ENCODE results near the gene C22orf23.

Gene C22orf23

GRCh38 chr22:37994982-37995381, 41.6 kb upstream of the C22orf23 start:
- no peak overlapping the region for H3K27ac ChIP-seq
- TF ChIP-seq ZFX (IDR thresholded peaks at IDR 0.05) (no peak), CTCF (conservative IDR thresholded peaks at IDR 0.05) (no peak)

- no peak for TF ChIP-seq CTCF (conservative IDR thresholded peaks at IDR 0.05)
- no peak for TF ChIP-seq ZFX (IDR thresholded peaks at IDR 0.05)
- no peak overlapping the region for H3K27ac ChIP-seq
Measured at GRCh38 chr22:37994049-37994448, 40.6 kb upstream of the C22orf23 start.

GRCh38 chr22:37991731-37992442, 38.5 kb upstream of the C22orf23 start:
- no peak overlapping the region for H3K27ac ChIP-seq
- TF ChIP-seq CTCF (conservative IDR thresholded peaks at IDR 0.05) (no peak), ZFX (IDR thresholded peaks at IDR 0.05) (no peak)

GRCh38 chr22:37990862-37991261, 37.5 kb upstream of the C22orf23 start:
- TF ChIP-seq CTCF (conservative IDR thresholded peaks at IDR 0.05) (no peak), ZFX (IDR thresholded peaks at IDR 0.05) (no peak)
- H3K27ac ChIP-seq, result no peak overlapping the region

GRCh38 chr22:37990301-37990700, 36.9 kb upstream of the C22orf23 start:
- TF ChIP-seq CTCF (conservative IDR thresholded peaks at IDR 0.05), result no peak
- TF ChIP-seq ZFX (IDR thresholded peaks at IDR 0.05), result no peak

GRCh38 chr22:37989146-37990045, 36.0 kb upstream of the C22orf23 start:
- TF ChIP-seq ZFX (IDR thresholded peaks at IDR 0.05) (no peak), CTCF (conservative IDR thresholded peaks at IDR 0.05) (no peak)
- H3K27ac ChIP-seq, result no peak overlapping the region; the same call in 1 of the 2 replicates

More at GRCh38 chr22:37990301-37990700, 36.9 kb upstream of the C22orf23 start:
- H3K27ac ChIP-seq, result no peak overlapping the region; the same call in 1 of the 2 replicates

GRCh38 chr22:37986371-37986770, 33.0 kb upstream of the C22orf23 start:
- no peak overlapping the region for H3K27ac ChIP-seq
- no peak for TF ChIP-seq CTCF (conservative IDR thresholded peaks at IDR 0.05)
- no peak for TF ChIP-seq ZFX (IDR thresholded peaks at IDR 0.05)
